ENCODE measurements around the gene FHIP2A. TPM values are rescaled to one million over a fixed set of nuclear protein-coding genes. Genes with fewer than 3 reads are reported as not detected.

The FHIP2A gene
- total RNA-seq, 1 donor from 2014 or later, result 23.0 TPM

DNA sequence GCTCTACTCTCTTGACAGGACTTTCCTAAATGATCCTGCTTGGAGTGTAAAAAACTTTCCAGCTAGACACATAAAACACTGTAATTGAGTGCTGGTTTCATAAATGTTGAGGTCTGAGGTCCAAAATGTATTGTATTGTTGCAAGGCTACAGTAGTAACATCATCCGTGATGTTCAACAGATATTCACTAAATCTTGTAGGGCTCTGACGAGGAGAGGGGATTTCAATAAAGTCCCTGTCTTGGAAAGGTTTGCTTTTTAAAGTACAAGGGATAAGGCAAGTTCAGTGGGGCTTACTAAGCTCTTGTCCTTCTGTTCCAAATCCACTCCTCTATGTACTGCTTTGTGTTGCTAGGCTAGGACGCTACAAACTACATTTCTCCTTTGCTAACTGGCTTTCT lies 48.9 kb downstream of the FHIP2A start:
- Histone ChIP-seq H3K9ac (ENCODE audit: low read depth in 1 of 3, low read length in 3 of 3) (no peak overlapping the region), H3K27ac (ENCODE audit: low read depth, low read length) (no peak overlapping the region), H3K27me3 (ENCODE audit: control insufficient read depth in 3 of 3, insufficient read depth in 3 of 3, low read length in 3 of 3) (no peaks in the 10 kb centered on the region), H3K4me1 (ENCODE audit: control insufficient read depth in 3 of 3, insufficient read depth in 3 of 3, low read length in 3 of 3) (no peaks in the 10 kb centered on the region), H3K36me3 (ENCODE audit: control insufficient read depth in 3 of 3, insufficient read depth in 3 of 3, low read length in 3 of 3) (no peaks in the 10 kb centered on the region), H3K9me3 (ENCODE audit: control insufficient read depth in 3 of 3, low read length in 3 of 3) (no peaks in the 10 kb centered on the region), H3K4me3 (ENCODE audit: low read length in 3 of 3) (no peak overlapping the region)

DNA sequence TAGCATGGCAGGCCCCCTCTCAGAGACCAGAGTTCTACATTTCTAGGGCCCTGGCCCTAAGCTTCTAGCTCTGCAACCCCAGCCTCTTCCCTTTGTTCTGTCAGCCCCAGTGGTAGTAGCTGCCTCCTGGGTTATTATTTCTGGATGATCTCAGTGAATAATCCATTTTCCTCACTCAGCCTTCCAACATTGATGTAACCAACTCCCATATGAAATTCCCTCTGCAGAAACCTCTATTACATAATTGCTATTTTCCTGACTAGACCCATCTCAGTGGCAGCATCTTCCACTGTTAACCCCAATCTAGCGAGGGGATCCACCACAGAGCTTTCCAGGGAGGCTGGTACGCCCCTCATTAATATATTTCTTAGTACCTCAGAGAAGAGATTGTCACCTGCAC lies 49.8 kb downstream of the FHIP2A start:
- H3K4me1 ChIP-seq (ENCODE audit: control insufficient read depth in 3 of 3, insufficient read depth in 3 of 3, low read length in 3 of 3), result no peaks in the 10 kb centered on the region
- no peak overlapping the region for H3K9ac ChIP-seq (ENCODE audit: low read depth in 1 of 3, low read length in 3 of 3)
- no peak overlapping the region for H3K27ac ChIP-seq (ENCODE audit: low read depth, low read length)
- no peaks in the 10 kb centered on the region for H3K9me3 ChIP-seq (ENCODE audit: control insufficient read depth in 3 of 3, low read length in 3 of 3)
- H3K4me3 ChIP-seq (ENCODE audit: low read length in 3 of 3), result no peak overlapping the region
- H3K27me3 ChIP-seq (ENCODE audit: control insufficient read depth in 3 of 3, insufficient read depth in 3 of 3, low read length in 3 of 3), result peaks cover 0 to 5% (median 2%) of the 10 kb centered on the region in 3 donors
- H3K36me3 ChIP-seq (ENCODE audit: control insufficient read depth in 3 of 3, insufficient read depth in 3 of 3, low read length in 3 of 3), result no peaks in the 10 kb centered on the region

Other genes with a start within 250 kb of the FHIP2A start
- 34.4 TPM for gene ABLIM1, start 163.5 kb upstream of the FHIP2A start, total RNA-seq
- gene TRUB1, start 116.4 kb downstream of the FHIP2A start, total RNA-seq, result 15.1 TPM

Measured in skeletal muscle tissue (tissue), 4 donors.